Hindlimb muscle (tissue), 1 donor: ENCODE data around the gene DCK. TPM values are rescaled to one million over a fixed set of nuclear protein-coding genes. Genes with fewer than 3 reads are reported as not detected.
A peak's percentile ranks its signal among the peaks of the same experiment; 100 is the strongest.
"Not testable (repeated sequence)": the region's sequence is repeated elsewhere in the genome, so short reads cannot be mapped to it uniquely, and the experiment has no call there.

ENCODE experiments used
- DNase-seq: peaks from one replicate; pipeline ENCODE4 v3.0.0-alpha.2; 2013
- polyA plus RNA-seq: library from polyadenylated mRNA; unstranded; fragments of 120-200 nt; gene quantifications from one replicate; pipeline ENCODE4 v1.2.1, GENCODE V29; 2013; ENCODE audit not compliant: insufficient read length

DCK gene
- polyA plus RNA-seq, 1 donor, result 22.0 TPM

GRCh38 chr4:71004281-71004851 lies 10.9 kb downstream of the DCK start:
- no peak for DNase-seq

DNA sequence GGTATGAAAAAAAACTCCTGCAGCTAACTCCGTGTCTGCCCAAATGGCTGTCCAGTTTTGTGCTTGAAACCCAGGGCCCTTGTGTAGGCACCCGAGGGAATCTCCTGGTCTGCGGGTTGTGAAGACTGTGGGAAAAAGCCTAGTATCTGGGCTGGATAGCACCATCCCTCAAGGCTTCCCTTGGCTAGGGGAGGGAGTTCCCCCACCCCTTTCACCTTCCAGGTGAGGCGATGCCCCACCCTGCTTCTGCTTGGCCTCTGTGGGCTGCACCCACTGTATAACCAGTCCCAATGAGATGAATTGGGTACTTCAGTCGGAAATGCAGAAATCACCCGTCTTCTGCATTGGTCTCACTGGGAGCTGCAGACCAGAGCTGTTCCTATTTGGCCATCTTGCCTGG lies 11.6 kb downstream of the DCK start:
- not testable (repeated sequence) for DNase-seq

DNA sequence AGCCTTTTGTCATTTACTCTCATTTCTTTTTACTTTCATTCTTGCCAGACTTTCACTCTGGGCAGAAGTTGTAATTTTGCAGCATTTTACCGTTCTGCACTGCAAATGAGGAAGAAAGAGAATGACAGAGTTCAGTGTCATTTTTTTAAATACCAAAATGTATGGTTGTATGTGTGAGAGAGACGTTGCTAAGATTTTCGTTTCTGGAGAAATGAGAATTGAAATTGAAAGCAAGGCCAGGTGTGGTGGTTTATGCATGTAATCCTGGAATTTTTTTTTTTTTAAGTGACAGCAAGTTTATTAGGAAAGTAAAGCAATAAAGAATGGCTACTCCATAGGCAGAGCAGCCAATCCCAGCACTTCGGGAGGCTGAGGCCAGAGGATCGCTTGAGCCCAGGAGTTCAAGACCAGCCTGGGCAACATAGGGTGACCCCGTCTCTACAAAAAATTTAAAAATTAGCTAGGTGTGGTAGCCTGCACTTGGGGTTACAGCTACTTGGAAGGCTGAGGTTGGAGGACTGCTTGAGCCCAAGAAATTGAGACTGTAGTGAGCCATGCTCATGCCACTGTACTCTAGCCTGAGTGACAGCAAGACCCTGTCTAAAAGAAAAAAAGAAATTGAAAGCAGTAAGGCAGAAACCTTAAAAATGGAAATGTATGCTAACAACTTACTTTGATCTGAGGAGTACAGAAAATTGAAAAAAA lies 12.9 kb downstream of the DCK start:
- no peak for DNase-seq

DNA sequence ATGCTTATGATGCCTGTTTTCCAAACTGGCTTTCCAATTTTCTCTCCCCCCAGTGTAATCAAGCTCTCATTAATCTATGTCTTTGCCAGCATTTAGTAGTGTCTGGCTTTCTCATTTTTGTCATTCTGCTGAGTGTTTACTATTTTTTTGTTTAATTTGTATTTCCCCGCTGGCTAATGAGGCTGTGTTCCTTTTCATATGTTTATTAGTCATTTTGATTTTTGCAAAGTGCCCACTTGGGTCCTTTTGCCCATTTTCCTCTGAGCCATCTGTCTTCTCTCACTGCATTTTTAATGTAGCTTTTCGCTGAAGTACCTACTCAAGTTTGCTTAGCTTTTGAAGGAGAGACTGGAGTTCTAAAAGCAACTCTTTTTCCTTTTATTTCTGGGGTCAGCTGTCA lies 14.7 kb downstream of the DCK start:
- DNase-seq, result no peak

DNA sequence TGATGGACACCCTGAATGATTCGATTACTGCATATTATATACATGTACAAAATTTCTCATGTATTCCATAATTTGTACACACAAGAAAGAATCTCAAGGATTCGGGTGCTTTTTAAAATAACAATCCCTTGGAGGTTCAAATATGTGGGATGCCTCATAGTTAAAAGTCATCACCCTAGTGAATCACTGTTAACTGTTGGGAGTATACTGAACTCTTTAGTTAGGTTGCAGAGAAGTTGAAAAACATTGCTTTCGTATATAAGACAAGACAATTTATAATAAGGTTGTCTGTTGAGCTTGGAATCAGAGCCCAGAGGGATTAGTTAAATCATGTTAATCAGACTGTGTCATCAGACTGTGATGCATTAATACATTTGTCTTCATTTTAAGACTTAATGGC lies 15.6 kb downstream of the DCK start:
- DNase-seq, result no peak

GRCh38 chr4:71009890-71010588 lies 16.6 kb downstream of the DCK start:
- peak; percentile 40 for DNase-seq

- DNase-seq, result no peak
Observed at GRCh38 chr4:71011451-71011850, 18.0 kb downstream of the DCK start.

- not testable (repeated sequence) for DNase-seq
Observed at GRCh38 chr4:71017391-71017790, 23.9 kb downstream of the DCK start.

DNA sequence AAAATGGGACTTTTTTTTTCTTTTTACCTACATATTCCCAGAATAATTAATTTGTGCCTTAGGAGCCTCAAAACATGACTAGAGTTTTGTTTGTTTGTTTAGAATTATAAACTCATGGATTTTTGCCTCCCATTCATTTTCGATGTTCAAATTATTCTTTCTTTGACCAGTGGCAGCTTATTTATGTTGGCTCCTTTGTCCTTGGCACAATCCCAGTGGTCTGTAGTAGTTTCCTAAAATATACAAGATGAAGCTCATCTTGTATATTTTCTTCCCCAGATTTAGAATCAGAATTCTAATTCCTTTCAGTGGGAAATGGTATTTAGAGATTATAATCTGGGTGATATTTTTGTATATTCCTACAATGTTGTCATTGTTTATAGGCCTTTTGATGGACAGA lies 27.2 kb downstream of the DCK start:
- DNase-seq, result no peak

- no peak for DNase-seq
Observed at GRCh38 chr4:71025654-71026053, 32.2 kb downstream of the DCK start.

DNA sequence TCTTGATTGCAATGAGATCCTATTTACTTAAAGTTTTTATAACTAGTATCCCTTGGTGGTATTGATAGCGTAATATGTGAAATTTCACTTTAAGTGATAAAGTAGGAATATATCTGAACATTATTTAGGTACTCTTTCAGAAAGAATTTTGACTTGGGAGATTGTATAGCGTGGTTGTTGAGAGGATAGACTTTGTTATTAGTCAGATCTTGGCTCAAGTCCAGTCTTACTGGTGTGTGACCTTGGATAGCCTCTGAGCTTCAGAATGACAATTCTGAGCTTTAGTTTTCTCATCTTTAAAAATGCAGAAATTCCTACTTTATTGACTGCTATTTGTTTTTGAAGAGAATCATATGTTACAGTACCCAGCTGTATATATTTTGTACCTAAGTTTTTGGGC lies 32.6 kb downstream of the DCK start:
- peak; percentile 12 for DNase-seq

DNA sequence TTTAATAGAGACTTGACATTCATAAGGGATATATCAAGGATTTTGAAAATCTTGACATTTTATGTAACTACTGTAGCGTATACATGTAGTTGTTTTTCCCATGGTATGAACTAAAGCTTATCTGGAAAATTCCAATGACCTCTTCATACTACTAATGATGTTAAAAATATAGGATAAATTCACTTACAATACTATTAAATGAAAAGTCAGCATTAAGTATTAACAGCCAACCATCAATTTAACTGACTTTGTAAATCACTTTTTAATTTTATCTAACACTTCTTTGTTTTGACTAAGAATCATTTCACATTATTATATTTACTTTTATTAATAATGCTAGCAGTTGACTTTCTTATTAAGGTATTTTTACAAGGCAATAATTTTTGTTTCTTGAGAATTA lies 34.2 kb downstream of the DCK start:
- DNase-seq, result no peak

DNA sequence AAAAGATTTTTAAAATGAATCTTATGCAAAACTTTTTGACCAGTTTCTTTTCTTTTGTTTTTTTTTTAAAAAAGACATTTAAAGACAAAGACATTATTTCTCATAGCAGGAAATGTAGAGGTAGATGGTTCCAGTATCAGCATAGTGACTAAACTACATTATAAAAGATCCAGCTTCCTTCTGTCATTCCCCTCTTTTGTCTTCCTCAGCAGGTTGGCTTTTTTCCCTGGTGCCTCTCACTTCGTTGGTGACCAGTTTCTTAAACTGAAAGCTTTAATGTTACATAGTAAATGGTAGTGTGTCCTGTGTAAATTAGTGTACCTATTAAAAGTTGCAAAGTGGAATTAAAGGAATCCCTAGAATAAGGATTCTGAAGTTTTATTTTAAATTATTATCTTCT lies 36.1 kb downstream of the DCK start:
- DNase-seq, result no peak

- DNase-seq, result not testable (repeated sequence)
Observed at GRCh38 chr4:71032106-71032505, 38.7 kb downstream of the DCK start.

DNA sequence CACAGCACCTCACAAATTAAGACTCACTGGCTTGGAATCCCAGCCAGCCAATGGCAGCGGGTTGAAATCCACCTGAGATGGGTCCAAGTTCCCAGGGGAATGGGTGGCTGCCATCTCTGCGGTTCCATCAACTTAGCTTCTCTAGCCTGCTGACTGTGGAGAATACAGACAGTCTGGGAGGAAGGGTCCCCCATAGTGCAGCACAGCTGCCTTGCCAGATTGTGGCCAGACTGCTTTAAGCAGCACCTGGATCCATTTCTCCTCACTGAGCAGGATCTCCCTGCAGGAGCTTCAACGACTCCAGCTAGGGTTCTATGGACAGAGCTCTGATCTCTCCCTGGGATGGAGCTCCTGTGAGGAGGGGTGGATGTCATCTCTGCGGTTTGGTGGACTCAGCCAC lies 51.8 kb downstream of the DCK start:
- no peak for DNase-seq

DNA sequence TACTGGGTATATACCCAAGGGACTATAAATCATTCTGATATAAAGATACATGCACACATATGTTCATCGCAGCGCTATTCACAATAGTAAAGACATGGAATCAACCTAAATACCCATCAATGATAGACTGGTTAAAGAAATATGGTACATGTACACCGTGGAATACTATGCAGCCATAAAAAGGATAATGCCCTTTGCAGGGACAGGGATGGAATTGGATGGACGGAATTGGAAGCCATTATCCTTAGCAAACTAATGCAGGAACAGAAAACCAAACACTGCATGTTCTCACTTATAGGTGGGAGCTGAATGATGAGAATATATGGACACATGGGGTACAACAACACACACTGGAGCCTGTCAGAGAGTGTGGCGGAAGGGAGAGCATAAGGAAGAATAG lies 55.9 kb downstream of the DCK start:
- DNase-seq, result no peak

DNA sequence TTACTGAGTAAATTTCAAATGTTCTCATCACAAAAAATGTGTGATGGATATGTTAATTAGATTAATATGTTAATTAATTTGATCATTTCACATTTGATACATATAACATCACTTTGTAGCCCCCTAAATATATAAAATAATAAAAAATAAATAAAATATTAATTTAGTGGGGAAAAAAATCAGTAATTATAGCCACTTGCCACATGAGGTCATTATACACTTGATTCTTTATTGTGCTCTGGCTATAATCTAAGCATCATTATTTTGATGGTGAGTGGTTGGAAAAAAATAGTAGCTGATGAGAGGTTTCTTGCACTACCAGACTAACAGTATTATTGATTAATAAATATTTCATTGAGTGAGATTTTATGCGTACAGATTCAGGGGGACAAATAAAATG lies 57.4 kb downstream of the DCK start:
- no peak for DNase-seq

DNA sequence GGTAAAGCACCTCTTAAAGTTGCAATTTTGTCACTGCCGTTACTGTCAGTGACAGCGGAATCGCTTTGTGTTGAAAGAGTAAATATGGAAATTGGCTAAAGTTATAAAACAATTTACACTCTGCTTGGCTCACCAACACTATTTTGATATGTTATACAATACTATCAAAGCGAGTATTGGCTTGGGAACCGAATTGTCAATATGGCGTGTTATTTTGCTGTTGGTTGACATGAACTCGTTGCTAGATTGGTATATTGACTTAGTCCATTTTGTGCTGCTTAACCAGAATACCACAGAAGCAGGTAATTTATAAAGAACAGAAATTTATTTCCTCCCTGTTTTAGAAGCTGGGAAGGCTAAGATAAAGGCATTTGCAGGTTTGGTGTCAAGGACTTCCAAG lies 58.6 kb downstream of the DCK start:
- no peak for DNase-seq

- DNase-seq, result no peak
Observed at GRCh38 chr4:71052716-71053115, 59.3 kb downstream of the DCK start.

DNA sequence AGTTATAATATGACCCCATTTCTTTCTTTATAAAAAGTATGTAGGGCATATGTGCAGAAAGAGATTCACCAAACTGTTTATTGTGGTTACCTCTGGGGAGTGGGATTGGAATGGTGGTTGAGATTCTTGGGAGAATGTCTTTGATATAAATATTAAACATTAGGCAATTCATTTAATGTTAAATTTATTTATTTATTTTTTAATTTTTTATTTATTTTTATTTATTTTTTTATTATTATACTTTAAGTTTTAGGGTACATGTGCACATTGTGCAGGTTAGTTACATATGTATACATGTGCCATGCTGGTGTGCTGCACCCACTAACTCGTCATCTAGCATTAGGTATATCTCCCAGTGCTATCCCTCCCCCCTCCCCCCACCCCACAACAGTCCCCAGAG lies 60.2 kb downstream of the DCK start:
- not testable (repeated sequence) for DNase-seq

- DNase-seq, result not testable (repeated sequence)
Observed at GRCh38 chr4:71059573-71059972, 66.1 kb downstream of the DCK start.

DNA sequence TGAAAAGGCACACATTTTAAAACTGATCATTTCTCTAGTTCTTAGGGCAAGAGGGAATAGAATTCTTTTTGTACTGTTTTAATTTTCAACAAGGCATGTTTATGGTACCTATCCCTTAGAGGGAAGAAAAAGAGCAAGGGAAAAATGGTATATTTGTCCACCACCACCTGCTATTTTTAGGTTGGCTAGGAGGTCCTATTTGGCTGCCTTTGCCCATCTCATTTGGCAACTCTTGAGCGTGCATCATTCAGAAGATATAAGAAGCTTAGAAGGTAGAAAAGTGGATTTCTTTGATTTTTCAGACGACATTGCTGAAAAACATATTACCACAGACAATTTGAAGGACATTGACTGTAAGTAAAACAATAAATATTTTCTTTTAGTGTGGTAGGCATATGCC lies 69.0 kb downstream of the DCK start:
- DNase-seq, result no peak

DNA sequence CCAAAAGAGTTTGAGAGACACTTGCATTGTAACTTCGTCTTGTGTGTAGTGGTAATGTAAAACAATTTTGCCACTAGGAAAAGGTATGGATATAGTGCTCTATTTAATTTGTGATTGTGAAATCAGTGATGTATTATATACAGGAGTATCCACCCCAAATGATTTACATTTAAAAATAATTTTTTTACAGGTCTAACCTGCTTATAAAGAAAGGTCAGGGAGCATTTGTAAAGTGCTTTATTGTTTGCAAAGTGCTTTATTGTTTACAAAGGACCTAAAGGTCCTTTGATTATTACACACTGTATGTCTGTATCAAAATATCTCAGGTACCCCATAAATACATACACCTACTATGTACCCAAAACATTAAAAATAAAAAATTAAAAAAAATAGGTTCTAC lies 70.3 kb downstream of the DCK start:
- DNase-seq, result no peak

DNA sequence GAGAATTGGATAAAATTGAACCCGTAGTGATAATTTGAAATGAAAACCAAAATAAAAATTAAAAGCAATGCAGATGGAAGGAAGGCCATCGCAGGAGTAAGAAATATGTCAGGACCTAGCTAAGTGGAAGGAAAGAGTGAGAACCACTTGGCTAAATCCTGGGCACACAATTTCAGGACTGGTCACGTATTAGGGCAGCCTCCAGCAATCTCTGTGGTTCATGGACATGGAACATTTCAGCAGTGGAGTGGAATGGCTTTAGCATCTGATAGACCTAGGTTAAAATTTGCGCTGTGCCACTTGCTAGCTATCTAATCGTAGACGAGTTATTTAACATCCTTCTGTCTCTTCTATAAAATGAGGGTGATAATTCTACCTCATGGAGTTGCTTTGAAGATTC lies 71.1 kb downstream of the DCK start:
- no peak for DNase-seq
